ENCODE results near the gene DHTKD1.

DHTKD1 gene

DNA sequence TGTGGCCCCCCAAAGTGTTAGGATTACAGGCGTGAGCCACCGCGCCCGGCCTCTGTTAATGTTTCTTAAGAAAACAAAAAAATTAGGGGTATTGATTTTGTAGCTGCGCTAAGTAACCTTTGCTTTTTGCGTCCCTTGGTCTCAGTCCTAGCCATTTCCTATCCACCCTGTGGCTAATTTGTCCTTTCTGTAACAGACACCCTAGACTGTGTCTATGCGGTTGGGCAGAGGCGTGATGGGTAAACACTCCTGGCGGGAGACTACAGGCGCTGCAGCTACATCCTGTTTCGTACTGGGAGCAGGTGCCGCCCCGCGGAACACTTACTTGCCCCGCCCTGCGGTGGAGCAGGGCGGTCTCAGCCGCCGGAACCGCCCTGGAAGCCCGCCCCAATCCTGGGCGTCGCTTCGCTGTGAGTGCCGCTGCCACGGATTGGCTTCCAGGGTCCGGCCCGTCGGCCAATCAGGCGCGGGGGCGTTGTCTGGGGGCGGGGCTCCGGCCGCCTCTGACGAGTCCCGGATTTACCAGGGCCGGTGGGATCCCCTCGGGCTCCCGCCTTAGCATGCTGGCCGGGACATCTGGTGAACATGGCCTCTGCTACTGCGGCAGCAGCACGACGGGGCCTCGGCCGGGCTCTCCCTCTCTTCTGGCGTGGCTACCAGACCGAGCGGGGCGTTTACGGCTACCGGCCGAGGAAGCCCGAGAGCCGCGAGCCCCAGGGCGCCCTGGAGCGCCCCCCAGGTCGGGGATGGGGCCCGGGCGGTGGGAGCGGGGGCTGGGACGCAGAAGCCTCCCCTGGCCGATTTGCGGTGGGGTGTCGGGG, at the start of gene DHTKD1:
TSS of gene DHTKD1 (plus strand) at position 506 of the 821 bp plus-strand sequence. CDS start at position 586, 80 bp downstream.
- DNase-seq = peak; percentile 100

DNA sequence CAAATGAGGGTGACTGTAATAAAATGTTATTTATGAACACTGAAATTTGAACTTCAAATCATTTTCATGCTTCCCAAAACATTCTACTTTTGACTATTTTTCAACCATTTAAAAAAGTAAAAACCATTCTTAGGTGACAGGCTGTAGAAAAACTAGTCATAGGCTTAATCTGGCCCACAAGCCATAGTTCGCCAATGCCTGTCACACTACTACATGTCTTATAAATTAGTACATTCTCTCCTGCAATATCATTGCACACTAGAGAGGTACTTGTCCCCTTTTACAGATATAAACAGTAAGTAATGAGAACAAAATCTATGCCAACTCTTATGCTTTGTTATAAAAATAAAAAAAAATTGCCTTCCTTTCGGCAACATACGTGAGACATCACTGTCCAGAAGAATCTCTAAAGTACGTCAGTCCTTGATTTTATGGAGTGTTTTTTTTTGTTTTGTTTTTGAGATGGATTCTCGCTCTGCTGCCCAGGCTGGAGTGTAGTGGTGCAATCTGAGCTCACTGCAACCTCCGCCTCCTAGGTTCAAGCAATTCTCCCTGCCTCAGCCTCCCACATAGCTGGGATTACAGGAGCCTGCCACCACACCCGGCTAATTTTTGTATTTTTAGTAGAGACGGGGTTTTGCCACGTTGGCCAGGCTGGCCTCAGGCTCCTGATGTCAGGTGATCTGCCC, 49.3 kb upstream of the DHTKD1 start:
- no peak for DNase-seq

GRCh38 chr10:12020574-12020973, 48.2 kb upstream of the DHTKD1 start:
- DNase-seq = no peak

DNA sequence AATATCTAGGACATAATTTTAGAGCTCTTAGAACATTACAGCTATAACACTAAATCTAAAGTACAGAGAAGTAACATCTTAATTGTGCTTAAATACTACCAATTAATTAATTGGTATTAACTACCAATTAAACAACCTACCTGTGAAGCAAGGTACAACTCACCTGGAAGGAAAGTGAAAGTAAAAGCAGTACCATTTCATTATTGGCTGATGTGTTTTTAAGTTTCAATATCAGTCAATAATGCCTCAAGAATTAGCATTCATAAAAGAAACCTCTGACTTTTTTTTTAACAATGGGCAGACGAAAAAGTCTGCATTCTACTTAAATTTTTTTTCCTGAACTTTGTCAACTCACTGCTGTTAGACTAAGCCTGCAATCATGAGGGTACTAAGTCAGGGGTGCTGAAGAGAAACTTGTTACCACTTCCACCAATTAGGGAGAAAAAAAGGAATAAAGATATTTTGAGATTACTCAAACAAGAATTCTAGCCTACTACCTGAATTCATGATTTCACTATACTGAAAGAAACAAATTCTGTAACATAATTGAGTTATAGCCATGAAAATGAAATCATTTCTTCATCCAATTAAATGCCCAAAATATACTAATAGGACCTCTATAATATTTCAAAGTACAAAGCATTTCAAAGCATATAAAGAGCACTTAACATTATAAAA, 46.0 kb upstream of the DHTKD1 start:
- DNase-seq = no peak

DNA sequence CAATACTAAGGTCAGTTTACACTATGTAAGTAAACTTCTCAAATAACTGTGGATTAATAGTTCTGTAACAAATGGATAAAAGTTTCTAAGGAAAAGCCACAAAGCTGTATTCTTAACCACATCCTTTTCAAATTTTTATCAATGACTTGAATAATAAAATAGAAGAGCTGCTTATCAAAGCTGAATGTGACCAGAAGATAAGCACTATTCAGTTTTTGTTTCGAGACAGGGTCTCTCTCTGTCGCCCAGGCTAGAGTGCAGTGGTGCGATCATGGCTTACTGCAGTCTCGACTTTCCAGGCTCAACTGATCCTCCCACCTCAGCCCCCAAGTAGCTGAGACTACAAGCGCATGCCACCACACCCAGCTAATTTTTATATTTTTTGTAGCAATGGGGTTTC, 43.2 kb upstream of the DHTKD1 start:
- DNase-seq = no peak

- no peak for DNase-seq
Observed at GRCh38 chr10:12027539-12027938, 41.2 kb upstream of the DHTKD1 start.

GRCh38 chr10:12031404-12031803, 37.4 kb upstream of the DHTKD1 start:
- DNase-seq = no peak

- DNase-seq = no peak
Observed at GRCh38 chr10:12036073-12036655, 32.6 kb upstream of the DHTKD1 start.

DNA sequence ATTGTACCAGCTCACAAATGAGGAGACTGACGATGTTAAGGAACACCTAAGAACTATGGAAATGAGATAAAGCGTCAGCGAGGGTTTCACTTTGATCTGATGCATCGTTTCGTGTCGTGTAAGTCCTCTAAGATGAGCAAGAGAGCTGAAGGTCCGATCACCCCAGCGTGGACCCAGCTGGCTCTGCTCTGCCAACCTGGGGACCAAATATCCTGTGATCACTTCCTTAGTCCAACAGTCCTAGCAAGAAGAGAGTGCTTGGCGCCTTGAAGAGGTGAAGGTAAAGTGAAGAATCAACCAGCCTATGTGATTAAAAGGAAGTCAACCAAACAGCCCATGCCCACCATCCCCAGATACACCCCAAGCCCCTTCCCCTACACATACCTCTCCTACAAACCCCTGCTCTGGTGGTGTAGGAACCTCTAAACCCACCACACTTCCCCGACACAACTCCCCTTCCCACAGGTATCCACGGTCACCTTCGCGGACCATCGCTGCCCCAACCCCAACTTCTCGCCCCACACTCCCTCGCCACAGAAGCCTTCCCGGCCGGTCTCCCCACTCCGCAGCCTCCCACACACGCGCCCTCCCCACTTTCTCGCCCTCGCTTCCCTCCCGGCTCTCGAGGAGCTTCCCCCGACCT, 26.9 kb upstream of the DHTKD1 start:
- DNase-seq = peak; percentile 57

DNA sequence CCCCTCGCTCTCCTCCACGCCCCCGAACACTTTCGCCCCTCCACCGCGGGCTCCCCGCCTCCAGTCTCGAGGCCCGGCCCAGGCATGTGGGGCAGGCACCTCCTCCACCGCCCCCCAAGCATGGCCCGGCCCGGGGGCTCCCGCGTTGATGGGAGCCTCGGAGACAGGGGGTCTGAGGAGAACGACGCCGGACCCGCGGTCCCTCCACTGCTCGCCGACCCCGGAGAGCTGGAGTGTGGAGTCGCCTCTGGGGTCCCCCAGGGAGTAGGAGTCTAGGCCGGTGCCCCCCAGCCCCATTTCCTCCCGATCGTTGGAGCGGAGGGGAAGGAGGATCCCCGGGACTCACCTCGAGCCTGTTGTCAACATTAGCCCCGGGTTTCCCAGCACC, 26.4 kb upstream of the DHTKD1 start:
- peak; percentile 59 for DNase-seq

- peak; percentile 100 for DNase-seq
Observed at GRCh38 chr10:12042797-12043651, 25.7 kb upstream of the DHTKD1 start, which contains the start of gene UPF2. Gene UPF2 (minus strand): TSS chr10:12042809. CDS start chr10:12035423, 7,386 bp downstream.

DNA sequence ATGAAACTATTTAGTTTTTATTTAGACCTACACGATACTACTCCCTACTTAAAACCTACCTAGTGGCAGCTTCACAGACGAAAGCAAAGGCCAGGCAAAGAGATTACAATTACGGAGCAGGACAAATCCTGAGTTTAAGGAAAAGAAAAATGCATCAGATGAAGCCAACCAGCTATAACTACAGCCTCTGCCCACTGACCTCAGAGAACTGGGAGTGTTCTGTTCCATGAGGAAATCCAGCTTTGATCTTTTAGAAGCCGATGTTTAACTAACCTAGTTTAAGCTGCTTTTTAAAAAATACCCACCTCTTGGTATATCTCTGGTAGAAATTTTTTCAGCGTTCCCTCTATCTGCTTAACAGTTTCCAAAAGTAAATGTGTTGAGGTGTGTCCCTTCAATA, 23.2 kb upstream of the DHTKD1 start:
- no peak for DNase-seq

DNA sequence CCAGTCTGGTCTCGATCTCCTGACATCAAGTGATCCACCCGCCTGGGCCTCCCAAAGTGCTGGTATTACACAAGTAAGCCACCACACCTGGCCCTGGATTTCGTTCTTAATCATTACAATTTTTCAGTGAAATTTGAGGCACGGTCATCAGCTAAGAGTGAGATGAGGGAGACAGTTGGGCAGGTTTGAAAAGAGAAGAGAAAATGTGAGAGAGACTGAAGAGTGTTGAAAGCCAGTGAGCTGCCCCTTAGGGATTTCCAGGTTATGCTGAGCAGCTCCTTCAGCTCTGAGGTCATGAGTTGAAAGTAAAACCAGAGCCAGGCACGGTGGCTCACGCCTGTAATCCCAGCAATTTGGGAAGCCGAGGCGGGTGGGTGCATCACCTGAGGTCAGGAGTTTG, 20.2 kb upstream of the DHTKD1 start:
- no peak for DNase-seq

- no peak for DNase-seq
Observed at GRCh38 chr10:12050528-12050927, 18.2 kb upstream of the DHTKD1 start.

- no peak for DNase-seq
Observed at GRCh38 chr10:12051241-12051640, 17.5 kb upstream of the DHTKD1 start.

GRCh38 chr10:12055732-12056131, 13.0 kb upstream of the DHTKD1 start:
- DNase-seq = no peak

DNA sequence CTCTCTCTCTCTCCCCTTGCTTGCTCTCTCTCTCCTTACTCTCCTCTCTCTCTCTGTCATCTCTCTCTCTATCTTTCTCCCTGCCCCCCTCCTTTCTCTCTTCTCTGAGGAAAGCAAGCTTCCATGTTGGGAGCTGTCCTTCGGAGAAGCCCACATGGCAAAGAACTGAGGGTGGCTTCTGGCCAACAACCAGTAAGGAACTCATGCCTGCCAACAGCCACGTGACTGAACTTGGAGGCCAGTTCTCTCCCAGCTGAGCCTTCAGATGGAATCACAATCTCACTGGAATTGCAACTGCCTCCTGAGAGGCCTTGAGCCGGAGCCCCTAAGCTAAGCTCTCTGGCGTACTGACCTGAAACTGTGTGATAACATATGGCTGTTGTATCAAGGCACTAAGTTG, 12.0 kb upstream of the DHTKD1 start:
- no peak for DNase-seq

GRCh38 chr10:12061124-12061523, 7.6 kb upstream of the DHTKD1 start:
- no peak for DNase-seq

DNA sequence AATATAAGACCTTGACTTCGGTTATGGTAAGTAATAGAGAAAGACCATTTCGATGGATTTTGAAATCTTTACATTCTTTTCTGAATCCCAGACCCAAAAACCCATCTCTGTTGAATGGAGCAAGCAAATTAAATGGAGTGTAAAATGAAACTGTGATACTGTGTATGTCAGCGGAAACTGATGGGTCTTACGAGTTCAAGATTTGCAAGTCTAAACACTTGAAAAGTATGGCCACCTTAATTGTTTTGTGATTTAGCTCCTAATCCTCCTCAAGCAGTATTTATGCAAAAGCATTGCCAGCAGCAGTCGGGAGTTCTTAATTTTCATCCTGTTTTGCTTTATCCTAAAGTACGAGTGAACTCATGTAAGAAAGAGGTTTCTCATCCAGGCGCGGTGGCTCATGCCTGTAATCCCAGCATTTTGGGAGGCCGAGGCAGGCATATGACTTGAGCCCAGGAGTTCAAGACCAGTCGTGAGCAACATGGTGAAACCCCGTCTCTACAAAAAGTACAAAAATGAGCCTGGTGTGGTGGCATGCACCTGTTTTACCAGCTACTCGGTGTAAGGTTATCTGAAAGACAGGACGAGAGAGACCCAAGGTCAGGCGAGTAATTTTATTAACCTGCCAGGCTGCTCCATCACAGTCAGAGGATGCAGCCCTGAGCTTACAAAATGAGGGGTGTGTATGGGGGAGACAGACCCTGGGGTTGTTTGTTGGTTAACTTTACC, 5.8 kb upstream of the DHTKD1 start:
- DNase-seq = no peak

GRCh38 chr10:12063483-12063818, 5.3 kb upstream of the DHTKD1 start:
- DNase-seq = no peak

- DNase-seq = no peak
Observed at GRCh38 chr10:12067336-12067735, 1.4 kb upstream of the DHTKD1 start.

Measured in DMS53 (cell line).